NCI-H1092 treated with DMSO at 0.1 percent for 48 hours (cell line): ENCODE measurements around the gene WDR45B.

Experiments
- DNase-seq: peaks from one replicate; lab custom pipeline; 2025; lab: John Stamatoyannopoulos, UW

The WDR45B gene

DNA sequence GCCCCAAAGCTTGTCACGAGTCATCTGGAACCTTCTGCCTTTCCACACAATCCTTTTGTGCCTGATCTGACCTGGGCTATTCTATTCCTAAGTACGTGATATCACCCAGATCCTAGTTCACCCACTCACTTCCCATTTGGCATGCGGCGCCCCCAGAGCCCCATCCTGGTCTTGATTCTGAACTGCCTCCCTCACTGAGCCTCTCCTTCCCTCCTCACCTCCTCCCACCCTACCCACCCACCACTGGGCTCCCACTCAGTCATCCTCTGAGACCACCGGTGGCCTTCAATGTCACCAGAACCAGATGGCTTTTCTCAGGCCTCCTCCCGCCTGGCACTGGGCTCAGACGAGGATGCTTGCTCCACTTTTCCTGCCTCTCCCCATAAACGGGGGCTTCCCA lies 18.5 kb downstream of the WDR45B start:
- no peak for DNase-seq

DNA sequence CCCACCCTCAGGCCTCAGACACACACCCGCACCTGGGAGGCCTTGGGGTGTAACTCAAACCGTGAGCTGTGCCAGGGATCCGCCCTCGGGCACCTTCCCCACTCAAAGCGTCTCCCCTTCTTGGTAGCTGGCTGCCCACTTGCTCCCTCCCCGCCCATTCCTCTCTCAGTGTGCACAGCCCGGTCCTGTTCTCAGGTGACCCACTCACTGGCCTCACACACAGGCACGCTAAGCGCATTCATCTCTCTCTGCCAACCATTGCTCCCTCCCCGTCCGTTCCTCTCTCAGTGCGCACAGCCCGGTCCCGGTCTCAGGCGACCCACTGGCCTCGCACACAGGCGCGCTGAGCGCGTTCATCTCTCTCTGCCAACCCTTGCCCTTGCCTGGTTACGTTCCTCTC lies 20.8 kb downstream of the WDR45B start:
- DNase-seq, result no peak

DNA sequence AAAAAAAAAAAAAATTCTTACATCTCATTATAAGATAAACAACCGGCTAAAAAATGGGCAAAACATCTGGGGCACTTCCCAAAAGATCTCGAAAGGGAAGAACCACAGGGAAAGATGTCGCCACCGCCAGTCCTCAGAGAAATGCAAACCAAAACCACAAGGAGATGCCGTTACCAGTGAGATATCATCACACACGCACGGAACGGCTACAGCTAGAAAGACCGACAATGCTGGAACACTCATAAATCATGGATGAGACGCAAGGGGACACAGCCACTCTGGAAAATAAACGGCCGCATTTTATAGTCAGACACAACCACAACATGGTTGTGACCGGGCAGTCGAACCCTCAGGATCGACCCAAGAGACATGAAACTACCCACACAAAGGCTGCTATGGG lies 24.5 kb downstream of the WDR45B start:
- no peak for DNase-seq

DNA sequence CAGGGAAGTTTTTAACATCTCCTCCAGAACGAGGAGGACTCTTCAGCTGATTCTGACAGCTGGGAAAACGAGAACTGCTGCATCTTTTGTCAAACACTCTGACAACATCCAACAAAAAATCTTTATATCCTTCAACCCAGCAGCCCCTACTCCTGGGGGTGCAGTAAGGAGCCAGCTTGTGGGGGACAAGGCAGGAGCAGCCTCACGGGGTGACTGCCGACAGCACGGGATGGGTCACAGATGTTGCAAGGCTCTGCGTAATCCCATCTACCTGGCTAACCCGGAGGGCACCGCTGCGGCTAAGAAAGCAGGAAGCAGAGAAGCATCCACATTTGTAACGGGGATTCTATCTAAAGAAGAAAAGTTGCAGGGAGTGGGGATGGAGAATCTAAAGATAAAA lies 28.6 kb downstream of the WDR45B start:
- no peak for DNase-seq

DNA sequence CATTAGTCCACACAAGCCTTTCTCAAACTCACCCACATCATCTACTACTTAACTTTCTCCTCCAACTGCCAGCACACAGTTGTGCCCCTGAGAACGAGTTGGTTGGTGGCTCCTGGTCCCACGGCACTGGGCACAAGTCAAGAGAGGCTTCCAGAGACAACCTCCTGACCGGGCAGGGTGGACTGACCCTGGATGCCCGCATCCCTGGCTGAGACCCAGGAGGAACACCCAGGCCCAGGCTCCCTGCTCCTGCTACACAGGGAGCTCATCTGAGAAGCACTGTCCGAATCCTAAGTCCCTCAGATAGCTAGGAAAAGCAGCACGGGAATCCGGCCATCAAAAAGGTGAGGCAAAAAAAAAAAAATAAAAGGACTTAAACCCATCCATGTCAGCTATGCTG lies 29.0 kb downstream of the WDR45B start:
- DNase-seq, result no peak

DNA sequence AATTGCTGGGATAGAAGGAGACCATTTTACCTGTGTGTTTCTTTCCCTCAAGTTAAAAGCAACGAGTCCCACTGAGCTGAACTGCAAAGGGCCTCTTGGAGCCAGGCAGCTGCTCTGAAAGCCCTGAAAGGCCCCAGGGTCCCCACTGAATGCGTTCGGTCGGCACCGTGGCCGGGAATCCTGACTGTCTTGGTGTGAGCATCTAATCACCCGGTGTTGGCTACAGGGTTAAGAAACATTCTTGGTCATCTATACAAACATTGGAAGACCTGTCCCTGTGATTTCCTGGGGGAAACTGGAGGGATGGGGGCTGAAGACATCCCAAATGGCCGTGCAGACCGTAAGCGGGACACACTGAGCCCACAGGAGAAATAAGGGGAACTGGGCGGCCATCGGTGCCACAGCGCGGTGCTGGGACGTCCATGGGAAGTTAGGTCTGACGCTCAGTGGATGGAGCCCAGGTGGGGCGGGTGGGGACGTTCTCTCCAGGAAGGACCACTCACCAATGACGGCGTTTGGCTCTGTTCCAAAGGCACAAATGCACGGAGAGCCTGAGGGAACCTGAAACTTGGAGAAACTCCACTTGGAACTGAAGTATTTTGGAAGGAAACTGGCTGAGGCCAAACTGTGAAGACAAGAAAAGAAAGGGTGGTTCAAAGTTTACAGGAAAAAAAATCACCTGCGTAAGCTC lies 32.1 kb downstream of the WDR45B start:
- no peak for DNase-seq

DNA sequence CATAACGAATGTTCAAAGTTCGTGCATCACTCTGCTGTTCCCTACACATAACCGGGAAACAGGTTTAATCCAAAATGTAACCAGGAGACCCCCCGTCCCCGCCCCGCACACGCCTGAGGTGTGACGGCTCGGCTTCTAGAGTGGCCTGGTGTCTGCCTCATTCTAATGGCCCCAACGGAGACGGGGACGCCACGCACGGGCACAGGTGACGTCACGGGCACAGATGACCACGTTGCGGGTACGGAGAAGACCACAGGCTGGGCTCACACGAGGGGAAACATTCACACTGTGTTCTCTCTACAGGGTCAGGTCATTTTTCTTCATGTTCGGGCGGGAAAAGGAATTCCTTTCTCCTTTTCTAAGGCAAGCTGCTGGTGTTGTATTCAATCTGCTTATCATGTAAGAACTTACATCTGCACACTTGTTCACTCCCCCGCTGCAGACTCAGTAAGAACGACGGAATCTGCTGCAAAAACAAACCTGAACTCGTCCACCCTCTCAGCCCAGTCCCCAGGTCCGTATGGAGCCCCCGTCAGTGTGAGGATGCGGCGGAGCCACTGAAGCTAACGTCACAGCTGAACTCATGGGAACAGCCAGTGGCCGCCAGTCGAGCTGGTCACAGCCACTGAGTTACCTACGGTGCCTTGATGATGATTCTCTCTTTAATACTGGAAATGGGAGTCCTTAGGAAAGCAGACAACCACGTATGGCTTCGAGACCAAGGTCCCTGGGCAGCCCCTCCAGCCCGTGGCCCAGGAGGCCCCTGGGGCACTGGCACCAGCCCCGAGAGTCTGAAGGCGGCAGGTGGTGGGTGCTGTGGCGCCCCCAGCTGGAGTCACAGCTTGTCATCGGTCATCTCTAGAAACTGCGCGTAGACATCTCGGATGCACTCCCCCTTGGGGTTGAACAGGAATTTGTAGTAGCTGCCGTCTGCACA lies 32.9 kb downstream of the WDR45B start:
- no peak for DNase-seq

DNA sequence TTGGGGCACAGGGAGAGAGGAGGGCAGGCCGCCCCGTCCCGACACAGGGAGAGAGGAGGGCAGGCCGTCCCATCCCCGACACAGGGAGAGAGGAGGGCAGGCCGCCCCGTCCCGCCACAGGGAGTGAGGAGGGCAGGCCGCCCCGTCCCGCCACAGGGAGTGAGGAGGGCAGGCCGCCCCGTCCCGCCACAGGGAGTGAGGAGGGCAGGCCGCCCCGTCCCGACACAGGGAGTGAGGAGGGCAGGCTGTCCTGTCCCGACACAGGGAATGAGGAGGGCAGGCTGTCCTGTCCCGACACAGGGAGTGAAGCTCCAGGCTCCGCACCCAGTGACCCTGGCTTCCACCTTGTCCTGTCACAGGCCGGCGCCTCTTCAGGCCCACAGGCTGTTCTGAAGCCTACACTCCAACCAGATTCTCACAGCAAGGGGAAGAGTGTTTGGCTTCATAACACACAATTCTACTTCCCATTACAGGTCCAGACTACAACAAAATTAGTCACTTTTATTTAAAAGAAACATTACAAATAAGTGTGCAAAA lies 34.1 kb downstream of the WDR45B start:
- no peak for DNase-seq

DNA sequence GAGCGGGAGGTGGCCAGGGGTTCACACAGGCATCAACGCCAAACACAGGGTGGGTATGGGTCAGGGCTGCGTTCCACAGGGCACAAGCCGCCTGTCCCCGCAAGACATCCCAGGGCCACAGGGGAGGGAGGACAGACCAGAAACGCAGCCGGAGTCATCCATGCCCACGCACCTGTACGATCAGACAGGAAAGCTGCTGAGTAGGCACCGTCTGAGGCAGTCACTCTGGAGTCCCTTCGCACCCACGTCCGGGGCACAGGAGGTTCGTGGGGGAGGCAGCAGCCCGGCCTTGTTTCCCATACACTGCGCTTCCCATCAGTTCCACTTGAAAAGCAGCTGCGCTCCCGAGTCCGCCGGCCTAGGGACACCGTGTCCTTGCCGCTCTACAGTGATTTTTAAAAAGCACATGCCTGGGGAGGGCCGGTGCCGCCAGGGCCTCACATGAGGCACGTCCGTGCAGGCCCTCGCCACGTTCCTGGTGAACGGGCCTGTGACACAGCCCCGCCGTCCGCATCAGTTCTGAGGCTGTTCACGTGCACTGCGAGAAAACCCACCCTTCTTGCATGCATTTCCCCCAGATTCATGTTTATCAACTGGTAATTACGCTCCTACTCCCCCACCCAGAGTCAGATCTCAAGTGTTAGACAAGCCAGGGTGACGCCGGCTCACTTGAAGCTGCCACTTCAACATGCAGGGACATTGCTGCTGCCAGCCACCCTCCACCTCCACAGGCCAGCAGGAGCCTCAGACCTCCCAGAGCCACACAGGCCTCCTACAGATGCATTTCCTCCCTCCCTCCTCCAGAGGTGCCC lies 34.8 kb downstream of the WDR45B start:
- no peak for DNase-seq

DNA sequence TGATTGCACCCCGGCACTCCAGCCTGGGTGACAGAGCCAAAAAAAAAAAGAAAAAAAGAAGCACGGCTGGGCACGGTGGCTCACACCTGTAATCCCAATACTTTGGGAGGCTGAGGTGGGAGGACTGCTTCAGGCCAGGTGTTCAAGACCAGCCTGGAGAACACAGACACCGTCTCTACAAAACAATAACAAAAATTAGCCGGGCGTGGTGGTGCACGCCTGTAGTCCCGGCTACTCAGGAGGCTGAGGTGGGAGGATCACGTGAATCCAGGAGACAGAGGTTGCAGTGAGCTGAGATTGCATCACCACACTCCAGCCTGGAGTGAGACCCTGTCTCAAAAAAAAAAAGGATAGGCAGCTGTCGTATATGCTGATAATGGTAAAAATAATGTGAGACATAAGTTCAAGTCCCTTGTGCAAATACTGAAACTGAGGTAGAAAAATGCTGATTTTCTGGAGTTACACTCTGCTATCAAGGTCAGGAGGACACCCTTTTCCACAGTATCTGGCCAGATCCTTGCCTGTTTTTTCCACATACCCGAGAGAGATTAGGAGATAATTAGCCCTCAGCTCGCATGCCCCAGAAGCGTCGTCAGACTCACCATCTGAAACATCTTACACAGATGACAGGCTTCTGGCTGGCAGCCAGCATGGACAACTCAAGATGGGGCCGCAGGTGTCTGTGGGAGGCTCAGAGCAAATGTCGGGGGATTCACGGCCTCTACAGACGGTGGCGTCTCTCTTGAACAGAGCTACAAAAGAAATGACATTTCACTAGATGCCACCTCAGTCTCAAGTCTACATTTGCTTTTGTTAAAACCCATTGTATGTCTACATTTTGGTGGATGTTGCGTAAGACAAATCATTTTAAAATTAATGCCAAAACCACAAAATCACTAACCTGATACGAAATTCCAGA lies 36.8 kb downstream of the WDR45B start:
- no peak for DNase-seq

DNA sequence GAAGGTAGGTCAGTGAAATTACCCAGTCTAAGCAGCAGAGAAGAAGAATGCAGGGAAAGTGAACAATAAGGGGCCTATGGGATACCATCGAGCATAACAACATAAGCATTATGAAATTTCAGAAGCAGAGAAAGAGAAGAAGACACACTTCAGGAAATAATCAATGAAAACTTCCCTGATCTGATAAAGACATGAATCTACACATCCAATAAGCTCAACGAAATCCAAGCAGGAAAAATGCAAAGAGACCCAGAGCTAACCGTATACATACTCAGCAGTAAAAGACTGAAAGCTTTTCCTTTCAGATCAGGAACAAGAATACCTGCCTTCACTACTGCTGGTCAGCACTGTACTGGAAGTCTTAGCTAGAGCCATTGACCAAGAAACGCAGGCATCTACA lies 38.6 kb downstream of the WDR45B start:
- no peak for DNase-seq

DNA sequence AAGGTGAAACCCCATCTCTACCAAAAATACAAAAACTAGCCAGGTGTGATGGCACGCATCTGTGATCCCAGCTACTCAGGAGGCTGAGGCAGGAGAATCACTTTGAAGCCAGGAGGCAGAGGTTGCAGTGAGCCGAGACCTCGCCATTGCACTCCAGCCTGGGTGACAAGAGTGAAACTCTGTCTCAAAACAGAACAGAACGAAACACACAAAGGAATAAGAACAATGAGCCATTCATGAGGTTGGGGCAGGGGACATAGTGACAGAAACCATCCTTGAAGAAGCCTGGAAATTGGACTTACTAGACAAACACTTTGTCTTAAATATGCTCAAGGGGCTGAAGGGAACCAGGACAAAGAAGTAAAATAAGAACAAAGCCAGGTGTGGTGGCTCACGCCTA lies 39.4 kb downstream of the WDR45B start:
- no peak for DNase-seq

DNA sequence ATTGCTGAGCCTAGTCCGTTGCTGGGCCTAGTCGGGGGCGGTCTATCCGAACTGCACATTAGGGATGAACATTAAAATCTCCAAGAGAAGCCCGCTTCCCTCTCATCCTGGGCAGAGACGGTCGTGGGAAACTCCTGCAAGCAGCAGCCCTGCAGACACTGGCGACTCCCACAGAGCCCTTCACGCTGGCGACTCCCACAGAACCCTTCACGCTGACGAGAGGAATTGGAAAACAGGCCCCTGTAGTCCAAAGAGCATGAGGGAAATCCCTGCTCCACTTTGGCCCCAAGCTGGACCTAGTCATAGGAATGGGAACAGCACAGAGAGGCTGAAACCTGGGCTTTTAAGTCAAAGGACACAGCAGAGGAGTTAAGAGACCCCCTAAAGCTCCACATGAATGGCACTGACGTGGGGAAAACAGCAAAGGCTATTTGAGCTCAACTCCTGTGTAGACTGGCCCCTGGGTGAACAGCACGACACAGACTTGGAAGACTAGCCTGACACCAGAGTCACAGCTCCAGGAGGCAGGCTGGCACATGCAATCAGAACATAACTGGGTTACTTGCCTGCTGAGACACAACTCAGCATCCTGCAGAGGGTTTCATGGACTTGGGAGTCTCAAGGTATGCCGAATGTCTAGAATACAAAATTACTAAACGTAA lies 42.2 kb downstream of the WDR45B start:
- DNase-seq, result no peak

DNA sequence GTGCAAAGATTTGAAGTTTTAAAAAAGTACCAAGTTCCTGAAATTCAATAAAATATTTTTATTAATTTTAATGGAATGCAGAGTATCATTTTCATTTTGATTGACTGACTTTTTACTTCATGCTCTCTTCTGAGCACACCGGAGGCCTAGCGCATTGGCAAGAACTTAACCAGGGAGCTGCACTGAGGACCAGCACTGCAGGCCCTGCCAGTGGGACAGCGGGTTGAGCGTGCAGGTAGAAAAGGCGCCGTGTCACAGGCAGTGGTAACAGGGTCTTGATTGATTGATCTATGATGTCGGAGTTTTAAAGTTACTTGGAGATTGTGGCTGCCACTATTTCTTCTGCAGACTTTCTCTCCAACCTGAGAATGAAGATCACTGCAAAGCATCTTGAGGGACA lies 43.7 kb downstream of the WDR45B start:
- no peak for DNase-seq

DNA sequence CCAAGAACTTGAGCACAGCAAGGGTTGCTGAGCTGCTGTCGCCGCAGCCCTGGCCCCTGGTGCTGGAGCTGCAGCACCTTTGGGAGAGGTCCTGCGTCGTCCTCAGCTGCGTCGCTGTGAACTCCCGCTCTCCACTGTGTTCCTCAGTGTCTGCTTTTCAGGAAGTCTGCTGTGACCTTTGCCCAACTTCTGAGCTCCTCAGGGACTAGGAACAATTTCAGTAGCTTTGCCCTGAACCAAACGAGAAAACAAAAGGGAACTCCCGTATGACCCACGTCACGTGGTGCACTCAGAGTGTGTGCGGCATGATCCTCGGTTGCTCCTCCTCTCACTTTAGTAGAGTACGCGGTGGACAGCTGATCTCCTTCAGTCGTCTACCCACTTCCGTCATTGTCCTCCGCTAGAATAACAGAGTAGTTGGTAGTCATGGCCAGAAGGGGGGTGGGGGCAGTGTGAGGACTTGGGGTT lies 44.2 kb downstream of the WDR45B start:
- no peak for DNase-seq

DNA sequence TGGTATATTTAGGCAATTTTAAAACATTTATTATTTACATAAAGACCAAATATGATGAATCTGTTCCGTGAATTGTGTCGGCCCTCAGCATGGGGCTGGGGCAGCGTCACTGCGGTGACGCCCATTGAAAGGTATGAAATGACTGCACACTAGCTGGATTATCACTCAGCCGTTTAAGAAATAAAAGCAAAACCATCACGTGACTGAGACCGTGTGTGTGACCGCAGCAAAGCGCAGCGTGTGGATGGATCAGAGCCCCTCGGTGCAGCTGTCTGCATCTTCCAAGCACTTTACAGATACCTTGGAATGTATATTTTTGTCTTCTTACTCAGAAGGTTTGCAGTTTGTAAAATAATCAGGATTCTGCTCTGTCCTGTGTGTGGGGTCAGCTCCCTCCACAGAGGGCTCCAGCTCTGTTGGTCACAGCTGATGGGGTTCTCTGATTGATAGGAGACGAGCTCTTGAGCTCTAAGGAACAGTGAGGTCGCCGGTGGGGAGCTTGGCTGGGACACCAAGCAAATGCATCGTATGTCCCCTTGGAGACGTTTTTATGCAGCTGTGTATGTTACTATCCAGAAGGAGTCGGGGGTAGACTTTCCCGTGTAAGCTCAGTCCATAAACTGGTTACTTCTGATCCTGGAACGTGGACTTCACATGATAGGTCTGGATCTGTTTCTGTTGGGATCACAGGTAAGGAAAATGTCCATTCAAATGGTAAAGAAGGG lies 45.1 kb downstream of the WDR45B start:
- DNase-seq, result no peak

DNA sequence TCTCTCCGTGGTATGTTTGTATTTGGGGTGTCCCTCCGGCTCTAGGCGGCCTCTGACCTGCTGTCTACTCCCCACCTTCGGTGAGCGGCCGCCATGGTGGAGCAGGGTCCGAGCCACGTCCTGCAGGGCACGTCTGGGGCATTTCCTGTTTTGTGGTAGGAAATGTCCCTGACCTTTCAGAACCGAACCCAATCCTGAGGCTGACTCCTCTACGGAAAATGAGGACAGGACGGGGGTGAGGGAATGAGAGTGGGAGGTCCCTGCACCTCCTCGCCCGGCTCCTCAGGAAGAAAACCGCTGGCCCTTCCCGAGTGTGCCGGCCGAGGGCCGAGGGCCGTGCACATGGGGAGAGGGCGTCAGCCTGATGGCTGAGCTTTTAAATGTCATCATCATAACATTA lies 45.8 kb downstream of the WDR45B start:
- DNase-seq, result no peak

DNA sequence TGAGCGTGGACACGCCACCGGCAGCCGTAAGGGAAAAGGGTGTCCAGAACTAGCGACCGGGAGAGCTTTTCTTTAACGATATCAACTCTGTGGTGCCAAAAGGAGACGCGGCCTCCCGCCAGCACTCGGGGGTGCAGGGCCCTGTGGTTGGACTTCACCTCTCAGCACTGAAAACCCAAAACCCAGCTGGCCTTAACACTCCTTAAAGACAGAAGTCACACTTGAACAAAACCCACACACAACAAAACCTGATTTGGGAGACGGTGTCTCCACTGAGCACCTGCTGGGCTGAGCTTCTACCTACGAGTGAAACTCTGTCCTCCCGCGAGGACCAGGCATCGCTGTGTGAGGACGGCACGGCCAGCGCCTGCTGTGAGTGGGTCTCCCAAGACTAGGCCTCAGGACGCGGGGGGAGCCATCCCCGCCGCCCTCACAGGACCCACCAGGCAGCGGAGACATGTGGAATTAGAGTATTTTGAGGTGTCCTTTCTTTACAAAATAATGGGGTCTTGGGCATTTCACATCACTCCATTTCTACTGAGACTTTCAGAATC lies 46.7 kb downstream of the WDR45B start:
- no peak for DNase-seq

DNA sequence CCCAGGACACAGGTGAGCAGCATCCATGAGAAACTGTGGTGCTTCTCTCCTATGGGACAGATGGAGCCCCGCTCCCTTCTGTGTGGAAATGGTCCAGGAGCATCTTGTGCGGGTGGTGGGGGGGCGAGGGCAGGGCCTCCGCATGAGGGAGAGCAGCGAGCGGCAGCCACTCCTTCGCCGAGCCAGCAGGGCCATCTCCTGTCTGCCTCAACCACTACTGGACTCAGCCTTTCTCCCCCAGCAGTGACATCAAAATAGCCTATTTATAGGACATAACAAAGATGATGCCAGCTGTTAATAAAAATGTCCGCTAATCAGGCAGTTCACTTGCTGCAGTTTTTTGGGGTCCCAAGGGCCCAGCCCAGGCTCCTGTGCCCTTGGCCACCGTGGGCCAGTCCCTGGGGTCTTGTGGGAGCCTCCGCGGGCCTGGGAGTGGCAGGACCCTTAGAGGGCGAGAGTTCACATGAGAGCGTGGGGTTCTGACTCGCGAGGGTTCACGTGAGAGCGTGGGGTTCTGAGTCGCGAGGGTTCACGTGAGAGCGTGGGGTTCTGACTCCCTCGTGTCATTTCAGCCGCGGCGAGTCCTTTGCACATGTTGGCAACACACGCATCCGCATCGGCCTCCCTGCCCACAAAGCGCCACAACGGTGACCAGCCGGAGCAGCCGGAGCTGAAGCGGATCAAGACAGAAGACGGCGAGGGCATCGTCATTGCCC lies 47.4 kb downstream of the WDR45B start:
- no peak for DNase-seq
